ENCODE data around the gene SENP6.
"Not testable (repeated sequence)": the region's sequence is repeated elsewhere in the genome, so short reads cannot be mapped to it uniquely, and the experiment has no call there.

Gene SENP6, protein sequence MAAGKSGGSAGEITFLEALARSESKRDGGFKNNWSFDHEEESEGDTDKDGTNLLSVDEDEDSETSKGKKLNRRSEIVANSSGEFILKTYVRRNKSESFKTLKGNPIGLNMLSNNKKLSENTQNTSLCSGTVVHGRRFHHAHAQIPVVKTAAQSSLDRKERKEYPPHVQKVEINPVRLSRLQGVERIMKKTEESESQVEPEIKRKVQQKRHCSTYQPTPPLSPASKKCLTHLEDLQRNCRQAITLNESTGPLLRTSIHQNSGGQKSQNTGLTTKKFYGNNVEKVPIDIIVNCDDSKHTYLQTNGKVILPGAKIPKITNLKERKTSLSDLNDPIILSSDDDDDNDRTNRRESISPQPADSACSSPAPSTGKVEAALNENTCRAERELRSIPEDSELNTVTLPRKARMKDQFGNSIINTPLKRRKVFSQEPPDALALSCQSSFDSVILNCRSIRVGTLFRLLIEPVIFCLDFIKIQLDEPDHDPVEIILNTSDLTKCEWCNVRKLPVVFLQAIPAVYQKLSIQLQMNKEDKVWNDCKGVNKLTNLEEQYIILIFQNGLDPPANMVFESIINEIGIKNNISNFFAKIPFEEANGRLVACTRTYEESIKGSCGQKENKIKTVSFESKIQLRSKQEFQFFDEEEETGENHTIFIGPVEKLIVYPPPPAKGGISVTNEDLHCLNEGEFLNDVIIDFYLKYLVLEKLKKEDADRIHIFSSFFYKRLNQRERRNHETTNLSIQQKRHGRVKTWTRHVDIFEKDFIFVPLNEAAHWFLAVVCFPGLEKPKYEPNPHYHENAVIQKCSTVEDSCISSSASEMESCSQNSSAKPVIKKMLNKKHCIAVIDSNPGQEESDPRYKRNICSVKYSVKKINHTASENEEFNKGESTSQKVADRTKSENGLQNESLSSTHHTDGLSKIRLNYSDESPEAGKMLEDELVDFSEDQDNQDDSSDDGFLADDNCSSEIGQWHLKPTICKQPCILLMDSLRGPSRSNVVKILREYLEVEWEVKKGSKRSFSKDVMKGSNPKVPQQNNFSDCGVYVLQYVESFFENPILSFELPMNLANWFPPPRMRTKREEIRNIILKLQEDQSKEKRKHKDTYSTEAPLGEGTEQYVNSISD

DNA sequence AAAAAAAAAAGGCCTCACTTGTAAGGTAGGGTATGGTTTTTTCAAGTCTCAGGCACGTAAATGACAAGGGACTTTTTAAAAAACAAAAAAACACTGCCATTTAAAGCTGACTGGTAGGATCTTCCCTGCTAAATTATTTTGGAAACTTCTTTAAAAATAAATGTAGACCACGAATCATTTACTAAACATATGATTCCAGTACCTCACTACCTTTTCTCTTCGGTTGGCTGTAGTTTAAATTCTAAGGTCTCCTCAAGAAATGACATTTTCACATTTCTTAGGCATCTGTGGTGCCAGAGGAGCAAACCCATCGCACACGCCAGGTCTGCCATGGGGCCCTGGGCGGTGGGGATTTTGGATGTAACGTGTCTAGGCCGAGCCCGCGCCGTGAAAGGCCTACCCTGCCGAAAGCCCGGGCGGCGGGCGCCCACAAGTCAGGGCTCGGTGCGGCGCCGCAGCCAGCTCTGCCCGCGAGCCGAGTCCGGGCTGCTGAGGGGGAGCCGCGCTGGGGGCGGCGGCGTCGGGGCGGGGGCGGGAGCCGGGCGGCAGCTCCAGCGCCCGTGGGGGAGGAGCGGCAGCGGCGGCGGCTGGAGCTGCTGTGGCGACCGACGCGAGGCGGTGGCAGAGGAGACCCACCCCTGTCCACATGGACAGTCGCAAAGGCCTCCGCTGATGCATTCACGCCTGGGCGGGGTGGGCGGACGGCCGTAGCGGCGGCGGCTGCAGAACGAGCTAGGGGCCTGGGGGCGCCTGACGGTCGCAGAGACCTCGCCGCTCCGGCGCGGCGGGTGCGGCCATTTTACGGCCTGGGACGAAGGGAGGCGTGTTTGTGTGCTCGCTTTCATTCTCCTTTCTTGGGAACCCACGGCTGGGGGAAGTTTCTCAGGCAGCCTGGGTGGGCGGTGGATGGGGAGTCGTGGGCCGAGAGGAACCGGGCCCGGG lies at the start of gene SENP6:
Gene SENP6 (plus strand): TSS at position 577 of the 942 bp plus-strand sequence. CDS start 645 bp downstream, outside the sequence.
- Histone ChIP-seq H3K27ac (peak within 1 kb of the TSS; percentile 92 to 100 (median 98)), H3K4me3 (peak within 1 kb of the TSS; percentile 72 to 83 (median 77))

DNA sequence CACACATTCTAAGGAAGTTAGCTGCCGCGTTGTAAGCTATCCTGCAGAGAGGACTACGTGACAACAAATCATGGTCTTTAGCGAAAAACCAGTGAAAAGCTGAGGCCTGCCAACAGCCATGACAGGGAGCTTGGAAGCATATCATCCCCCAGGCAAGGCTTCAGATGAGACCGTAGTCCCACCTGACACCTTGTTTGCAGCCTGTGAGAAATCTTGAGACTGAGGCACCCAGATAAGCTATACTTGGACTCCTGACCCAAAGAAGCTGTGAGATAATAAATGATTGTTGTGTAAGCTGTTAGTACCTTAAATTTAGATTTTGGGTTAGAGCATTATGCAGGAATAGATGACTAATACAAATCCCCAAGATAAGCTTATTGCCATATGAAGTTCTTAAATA lies 45.4 kb upstream of the SENP6 start:
- Histone ChIP-seq H3K27ac (no peak overlapping the region), H3K4me3 (no peak overlapping the region)

DNA sequence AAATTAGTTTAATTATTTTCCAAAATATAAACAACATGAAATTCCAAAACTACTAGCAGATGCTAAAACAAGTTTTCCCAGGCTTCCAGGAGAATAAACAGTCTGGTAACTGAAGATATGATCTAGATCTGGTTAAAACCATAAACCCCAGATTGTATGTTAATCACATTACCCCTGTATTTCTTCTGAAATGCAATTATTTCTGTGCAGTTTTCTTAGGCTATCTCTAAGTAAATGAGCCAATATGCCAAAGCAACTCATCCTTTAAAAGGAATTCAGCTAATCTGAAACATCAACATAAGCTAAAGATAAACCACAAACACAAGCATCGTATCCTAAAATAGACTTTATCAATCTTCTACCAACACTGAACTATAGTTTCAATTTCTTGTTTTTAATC lies 44.6 kb upstream of the SENP6 start:
- Histone ChIP-seq H3K27ac (no peak overlapping the region), H3K4me3 (no peak overlapping the region)

DNA sequence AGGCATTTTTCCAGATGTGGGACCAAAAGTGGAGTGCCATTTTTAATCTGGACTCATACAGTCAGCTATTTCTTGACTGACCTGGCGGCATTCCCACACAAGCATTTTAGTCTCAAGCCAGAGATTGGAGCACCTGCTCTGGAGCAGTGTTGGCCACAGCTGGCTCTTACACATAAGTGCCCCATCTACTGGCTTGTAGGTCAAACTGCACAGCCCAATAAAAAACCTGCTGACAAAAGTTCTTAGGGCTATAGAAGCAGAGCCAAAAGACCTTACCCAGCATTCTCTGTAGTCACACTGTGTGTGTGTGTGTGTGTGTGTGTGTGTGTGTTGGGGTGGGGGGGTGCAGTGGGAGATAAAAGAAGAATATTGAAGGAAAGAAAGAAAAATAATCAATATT lies 38.6 kb upstream of the SENP6 start:
- H3K27ac ChIP-seq, result no peak overlapping the region
- H3K4me3 ChIP-seq, result no peak overlapping the region

DNA sequence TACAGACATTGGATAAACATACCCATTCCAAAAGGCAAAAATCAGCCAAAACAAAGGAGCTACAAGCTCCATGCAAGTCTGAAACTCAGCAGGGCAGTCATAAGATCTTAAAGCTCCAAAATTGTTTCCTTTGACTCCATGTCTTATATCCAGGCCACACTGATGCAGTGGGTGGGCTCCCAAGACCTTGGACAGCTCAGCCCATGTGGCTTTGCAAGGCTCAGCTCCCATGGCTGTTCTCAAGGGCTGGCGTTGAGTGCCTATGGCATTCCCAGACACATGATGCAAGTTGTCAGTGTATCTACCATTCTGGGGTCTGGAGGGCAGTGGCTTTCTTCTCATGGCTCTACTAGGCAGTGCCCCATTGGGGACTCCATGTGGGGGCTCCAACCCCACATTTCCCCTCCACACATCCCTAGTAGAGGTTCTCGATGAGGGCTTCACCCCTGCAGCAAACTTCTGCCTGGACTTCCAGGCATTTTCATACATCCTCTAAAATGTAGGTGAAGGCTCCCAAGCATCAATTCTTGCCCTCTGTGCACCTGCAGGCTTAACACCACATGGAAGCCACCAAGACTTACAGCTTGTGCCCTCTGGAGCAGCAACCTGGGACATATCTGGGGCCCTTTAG lies 35.4 kb upstream of the SENP6 start:
- H3K4me3 ChIP-seq, result no peak overlapping the region
- no peak overlapping the region for H3K27ac ChIP-seq

DNA sequence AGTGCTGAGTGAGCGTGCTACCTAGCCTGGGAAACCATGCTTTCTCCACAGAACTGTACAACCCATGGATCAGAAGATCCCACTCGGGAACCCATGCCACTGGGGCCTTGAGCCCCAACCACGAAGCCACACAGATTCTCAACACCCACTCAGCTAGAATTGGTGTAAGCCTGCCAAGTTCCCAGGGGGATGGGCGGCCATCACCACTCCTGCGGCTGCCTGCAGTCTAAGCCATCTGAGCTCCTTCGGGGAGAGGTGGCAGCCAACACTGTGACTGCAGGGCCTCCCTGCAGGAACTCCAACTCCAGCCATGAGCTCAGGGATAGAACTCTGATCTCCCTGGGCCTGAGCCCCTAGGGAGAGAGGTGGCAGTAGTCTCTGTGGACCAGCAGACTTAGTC lies 33.6 kb upstream of the SENP6 start:
- no peak overlapping the region for H3K4me3 ChIP-seq
- H3K27ac ChIP-seq, result no peak overlapping the region

DNA sequence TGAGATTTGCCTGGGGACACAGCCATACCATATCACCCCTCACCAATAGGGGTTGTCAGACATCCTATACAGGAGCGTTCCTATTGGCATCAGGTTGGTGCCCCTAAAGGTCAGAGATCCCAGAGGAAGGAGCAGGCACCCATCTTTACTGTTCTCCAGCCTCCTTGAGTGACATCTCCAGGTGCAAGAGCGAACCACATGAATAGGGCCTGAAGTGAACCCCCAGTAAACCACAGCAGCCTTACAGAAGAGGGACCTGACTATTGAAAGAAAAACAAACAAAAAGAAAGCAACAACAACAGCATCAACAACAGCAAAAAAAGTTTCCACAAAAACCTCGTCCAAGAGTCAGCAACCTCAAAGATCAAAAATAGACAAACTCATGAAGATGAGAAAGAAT lies 32.7 kb upstream of the SENP6 start:
- H3K4me3 ChIP-seq, result no peak overlapping the region
- no peak overlapping the region for H3K27ac ChIP-seq

DNA sequence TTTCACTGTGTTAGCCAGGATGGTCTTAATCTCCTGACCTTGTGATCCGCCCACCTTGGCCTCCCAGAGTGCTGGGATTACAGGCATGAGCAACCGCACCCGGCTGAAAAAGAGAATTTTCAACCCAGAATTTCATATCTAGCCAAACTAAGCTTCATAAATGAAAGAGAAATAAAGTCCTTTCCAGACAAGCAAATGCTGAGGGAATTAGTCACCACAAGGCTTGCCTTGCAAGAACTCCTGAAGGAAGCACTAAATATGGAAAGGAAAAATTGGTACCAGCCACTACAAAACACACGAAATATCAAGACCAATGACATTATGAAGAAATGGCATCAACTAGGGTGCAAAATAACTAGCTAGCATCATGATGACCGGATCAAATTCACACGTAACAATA lies 31.0 kb upstream of the SENP6 start:
- H3K27ac ChIP-seq, H3K4me3 ChIP-seq: not testable (repeated sequence)

DNA sequence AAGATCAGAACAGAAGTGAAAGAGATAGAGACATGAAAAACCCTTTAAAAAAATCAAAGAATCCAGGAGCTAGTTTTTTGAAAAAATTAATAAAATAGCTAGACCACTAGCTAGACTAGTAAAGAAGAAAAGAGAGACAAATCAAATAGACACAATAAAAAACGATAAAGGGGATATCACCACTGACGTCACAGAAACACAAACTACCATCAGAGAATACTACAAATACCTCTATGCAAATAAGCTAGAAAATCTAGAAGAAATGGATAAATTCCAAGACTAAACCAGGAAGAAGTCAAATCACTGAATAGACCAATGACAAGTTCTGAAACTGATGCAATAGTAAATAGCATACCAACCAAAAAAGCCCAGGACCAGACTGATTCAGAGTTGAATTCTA lies 29.6 kb upstream of the SENP6 start:
- Histone ChIP-seq H3K27ac (no peak overlapping the region), H3K4me3 (no peak overlapping the region)

DNA sequence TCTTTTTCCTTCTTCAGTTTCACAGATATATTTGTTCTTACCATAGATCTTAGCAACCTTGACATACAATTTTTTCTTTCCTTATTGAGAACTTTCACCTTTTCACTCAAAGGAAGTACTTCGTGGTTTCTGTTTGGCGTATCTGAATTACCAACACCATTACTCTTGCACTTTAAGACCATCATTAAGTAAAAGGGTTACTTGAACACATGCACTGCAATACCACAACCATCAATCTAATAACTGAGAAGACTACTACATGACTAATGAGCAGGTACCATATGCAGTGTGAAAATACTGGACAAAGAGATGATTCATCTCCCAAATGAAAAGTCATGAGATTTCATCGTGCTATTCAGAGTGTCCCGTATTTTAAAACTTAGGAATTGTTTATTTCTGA lies 21.7 kb upstream of the SENP6 start:
- H3K27ac ChIP-seq, result no peak overlapping the region
- H3K4me3 ChIP-seq, result no peak overlapping the region

DNA sequence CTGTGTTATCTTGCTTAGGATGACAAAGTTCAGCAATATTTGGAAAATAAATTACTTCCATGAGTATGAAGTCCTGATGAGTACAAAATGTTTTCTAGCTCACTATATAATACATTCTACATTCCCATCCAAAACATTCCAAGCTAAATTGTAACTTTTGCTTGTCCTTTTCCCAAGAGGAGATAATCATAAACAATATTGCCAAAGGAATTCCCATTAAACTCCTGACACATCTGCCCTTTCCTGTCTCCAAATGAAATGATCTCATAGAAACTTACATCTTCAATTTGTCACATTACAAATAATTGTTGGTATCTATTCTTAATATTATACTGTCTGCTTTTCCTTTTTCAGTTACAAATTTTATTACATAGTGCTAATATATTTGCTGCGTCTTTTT lies 20.4 kb upstream of the SENP6 start:
- H3K27ac ChIP-seq, result no peak overlapping the region
- no peak overlapping the region for H3K4me3 ChIP-seq

DNA sequence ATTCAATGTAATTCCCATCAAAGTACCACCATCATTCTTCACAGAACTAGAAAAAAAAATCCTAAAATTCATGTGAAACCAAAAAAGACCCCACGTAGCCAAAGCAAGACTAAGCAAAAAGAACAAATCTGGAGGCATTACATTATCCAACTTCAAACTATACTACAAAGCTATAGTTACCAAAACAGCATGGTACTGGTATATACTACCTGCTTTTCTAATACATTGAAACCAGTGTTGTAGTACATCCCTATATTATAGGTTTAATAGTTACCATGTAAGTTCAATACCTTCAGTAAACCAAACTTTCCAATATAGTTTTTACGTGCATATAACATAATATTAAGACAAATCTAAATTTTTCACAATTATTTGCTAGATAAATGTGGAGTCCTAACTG lies 17.1 kb upstream of the SENP6 start:
- not testable (repeated sequence) for H3K4me3 ChIP-seq, H3K27ac ChIP-seq

DNA sequence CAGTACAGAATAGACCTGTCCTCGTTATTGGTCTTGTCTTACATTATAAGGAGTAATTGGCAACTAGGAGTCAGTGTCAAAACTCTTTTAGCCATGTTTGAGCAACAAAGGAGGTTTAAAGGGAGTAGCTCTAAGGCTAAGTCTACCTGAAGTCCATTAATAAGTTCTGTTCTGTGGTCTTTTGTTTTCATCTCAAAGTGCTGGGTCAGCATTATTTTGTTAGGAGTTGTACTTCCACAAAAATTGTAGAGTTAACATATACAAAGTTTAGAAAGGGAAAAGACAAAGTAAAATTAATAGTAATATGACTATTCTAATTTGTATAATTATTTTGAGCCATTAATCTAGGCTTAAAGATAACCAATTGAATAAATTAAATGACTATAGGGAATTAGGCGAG lies 12.7 kb upstream of the SENP6 start:
- Histone ChIP-seq H3K27ac (no peak overlapping the region), H3K4me3 (no peak overlapping the region)

DNA sequence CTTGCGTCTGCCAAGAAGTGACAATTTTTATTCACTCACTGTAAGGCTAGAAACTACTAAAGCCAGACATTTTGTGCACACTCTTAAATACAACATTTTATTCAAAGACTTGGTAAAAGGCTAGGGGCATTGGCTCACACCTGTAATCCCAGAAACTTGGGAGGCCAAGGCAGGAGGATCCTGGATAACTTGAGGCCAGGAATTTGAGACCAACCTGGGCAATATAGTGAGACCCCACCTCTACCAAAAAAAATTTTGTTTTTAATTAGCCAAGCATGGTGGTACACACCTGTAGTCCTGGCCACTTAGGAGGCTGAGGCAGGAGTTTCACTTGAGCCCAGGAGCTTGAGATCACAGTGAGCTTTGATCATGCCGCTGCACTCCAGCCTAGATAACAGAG lies 11.3 kb upstream of the SENP6 start:
- H3K27ac ChIP-seq, result no peak overlapping the region
- H3K4me3 ChIP-seq, result no peak overlapping the region

DNA sequence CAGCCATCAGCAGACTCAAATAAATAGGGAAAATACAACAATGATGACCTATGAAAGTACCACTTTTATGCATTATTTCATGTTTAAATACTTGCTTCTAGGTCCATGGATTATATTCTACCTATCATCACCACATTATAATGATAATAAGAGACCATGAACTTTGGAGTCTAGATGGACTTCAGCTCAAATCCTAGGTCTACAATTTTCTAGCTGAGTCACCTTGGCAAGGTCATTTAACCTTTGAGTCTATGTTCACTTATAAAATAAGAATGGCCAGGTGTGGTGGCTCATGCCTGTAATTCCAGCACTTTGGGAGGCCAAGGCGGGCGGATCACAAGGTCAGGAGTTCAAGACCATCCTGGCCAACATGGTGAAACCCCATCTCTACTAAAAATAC lies 5.3 kb upstream of the SENP6 start:
- not testable (repeated sequence) for H3K27ac ChIP-seq, H3K4me3 ChIP-seq

DNA sequence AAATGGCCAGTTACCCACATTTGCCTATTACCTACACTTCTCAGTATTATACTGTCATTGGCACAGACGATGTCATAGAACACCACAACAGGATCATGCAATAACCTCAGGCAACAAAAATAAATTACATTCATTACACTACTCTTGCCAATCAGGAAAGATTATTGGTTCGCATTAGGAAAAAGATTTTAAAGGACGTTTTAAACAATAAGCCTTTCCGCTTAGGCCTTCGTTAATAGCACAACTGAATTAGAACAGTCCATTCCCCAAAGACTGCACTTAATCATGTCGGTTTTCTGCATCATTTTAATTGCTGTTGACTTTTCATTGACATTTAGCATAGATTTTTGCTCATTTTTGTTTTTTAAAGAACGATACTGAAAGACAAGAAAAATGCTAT lies 912 bp upstream of the SENP6 start:
- peak overlapping the region in 2 of 7 experiments; percentile 73 to 77 for H3K4me3 ChIP-seq
- peak overlapping the region in 19 of 21 experiments; percentile 92 to 100 (median 98) for H3K27ac ChIP-seq

DNA sequence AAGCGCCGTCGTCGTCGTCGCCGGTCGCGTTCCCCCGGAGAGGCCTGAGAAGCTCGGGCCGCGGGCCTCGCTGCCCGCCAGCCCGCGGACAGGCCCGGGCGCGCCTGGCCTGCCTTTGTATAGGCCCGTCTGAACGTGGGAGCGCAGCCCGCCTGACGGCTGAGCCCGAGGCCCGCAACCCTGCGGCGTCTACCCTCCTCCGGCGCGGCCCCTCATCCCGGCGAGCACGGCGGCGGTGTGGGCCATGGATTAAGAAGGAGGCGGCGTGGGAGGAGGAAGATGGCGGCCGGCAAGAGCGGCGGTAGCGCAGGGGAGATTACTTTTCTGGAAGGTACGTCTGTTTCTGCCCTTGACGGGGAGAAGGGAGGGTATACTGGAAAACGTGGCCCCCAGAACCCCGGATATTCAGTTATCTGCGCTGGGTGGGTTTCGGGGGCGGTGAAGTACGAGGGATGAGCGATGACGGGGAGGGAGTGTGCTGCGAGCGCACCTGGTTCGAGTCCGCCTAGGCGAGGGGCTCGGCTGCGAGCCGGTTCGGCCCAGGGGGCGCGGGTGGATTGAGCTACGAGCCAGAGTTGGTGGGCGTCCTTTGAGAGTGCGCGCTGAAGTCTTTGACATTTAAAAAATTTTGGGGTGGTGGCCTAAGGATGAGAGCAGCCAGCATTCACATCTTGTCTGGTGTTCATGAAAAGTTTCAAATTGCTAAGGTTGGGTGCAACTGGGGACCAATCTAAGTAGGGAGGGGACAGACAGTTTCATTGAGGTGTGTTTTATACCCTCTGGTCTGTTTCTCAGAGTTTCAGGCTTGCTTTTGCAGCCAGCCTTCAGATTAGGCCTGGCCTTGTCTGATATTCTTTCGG lies 796 bp downstream of the SENP6 start:
- peak overlapping the region; percentile 72 to 83 (median 77) for H3K4me3 ChIP-seq
- H3K27ac ChIP-seq, result peak overlapping the region; percentile 92 to 100 (median 98)

DNA sequence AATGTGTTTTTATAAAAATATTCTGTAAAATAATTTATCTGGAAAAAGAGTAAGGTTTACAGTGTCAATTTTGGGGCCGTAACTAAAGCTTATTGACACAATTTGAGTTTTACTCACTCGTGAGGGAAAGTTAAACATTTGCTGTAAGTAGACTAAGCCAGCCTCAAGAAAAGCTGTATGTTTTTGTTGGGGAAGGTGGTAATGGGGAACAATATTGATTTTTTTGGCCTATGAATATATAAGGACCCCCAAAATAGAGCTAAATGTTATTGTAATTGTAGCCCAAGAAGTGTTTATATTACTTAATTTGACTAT lies 1.4 kb downstream of the SENP6 start:
- Histone ChIP-seq H3K4me3 (peak overlapping the region; percentile 72 to 83 (median 77)), H3K27ac (peak overlapping the region in 20 of 21 experiments; percentile 92 to 100 (median 98))

Measured in skin epidermis (tissue), 12 donors.